Measurements from ENCODE around the gene CCDC60.

- TF ChIP-seq CTCF (IDR thresholded peaks at IDR 0.05 in 4 of 5, conservative IDR thresholded peaks at IDR 0.05 in 1 of 5): no peak
- no peak for TF ChIP-seq POLR2A (IDR thresholded peaks at IDR 0.05)
Observed at GRCh38 chr12:119354172-119354571, 19.6 kb downstream of the CCDC60 start.

Data from gastrocnemius medialis (tissue), 4 donors.